ENCODE measurements around the gene ITIH5.

Gene ITIH5

DNA sequence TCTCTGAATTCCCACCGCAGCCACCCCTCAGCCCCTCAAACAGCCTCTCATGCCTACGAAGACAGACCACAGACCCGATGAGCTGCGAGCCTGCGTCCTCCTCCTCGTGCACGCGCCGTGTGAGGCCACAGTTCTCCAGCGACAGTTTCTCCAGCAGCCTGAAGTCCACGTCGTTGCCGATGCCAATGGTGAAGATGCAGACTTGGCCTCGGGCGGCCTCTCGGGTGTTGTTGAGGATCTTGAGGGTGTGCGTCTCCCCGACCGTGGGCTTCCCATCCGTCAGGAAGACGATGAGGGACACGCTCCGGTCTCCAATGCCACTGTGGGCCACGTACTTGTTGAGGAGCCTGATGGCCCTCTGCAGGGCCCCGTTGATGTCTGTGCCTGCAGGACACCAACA lies 87.1 kb downstream of the ITIH5 start:
- DNase-seq, result no peak

DNA sequence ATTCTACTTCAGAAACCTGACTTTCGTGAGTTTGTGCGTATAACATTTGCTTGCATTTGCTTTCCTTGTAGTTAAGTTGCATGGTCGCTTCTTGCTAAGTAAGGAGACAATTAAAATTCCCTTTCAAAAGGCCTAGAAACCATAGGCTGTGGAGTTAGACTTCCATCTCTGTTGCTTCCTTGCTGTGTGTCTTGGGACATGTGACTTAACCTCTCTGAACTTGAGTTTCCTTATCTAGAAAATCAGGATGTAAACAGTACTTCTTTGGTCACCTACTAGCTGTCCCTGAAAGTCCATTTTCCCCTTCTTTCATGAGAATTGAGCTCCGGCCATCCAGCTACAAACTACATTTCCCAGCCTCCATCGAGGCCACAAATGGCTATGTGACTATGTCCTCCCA lies 89.2 kb downstream of the ITIH5 start:
- no peak for DNase-seq

DNA sequence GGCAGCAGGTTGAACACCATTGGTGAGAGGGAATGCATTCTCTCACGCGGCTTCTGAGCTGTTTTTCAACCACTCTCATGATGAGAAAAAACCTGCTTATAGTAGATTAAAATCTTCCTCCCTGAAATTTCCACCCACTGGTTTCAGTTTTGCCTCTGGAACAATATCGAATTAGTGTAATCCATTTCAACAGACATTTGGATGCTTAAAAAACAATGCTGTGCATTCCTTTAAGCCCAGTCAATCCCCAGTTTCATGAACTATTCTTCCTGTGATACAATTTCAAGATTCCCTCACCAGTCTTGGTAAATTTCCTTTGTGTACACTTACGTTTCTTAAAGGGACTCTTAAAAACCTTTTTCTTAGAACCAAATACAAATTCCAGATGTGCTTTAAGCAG lies 89.6 kb downstream of the ITIH5 start:
- DNase-seq, result no peak

DNA sequence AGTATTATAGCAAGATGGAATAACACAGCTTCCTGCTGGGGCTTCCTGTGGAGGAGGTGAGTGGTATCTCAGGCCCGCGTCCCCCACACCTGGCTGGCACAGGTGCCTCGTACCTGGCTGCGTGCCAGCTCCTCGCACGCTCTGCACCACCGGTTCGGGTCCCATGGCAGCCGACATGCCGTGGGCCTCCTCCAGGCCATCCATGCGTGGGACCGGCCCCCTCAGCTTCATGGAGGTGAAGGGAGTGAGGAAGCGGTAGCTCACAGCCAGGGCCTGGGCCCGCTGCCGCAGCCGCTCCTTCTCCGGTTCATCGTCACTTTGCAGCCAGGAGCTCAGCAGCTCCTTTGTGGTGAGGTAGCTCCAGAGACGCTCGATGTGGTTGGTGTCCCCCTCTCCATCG lies 90.4 kb downstream of the ITIH5 start:
- no peak for DNase-seq

DNA sequence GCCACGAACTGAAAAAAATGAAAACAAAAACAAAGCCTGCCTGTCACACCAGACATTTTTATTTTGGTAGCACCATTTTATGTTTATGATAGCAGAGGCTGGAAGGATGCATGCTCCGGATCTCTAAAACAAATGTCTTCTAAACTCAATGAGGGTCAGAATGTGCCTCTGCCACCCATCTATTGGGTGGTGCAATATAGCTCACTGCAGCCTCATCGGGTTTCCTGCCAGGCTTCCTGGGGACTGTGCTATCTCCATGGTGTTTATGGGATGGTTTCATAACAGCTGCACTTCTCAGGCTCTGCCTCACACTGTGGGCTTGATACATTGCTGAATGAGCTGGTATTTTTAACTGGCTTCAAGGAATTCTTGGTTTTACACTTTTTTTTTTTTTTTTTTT lies 94.4 kb downstream of the ITIH5 start:
- DNase-seq, result no peak

GRCh38 chr10:7571981-7572380 lies 94.8 kb downstream of the ITIH5 start:
- DNase-seq, result no peak

DNA sequence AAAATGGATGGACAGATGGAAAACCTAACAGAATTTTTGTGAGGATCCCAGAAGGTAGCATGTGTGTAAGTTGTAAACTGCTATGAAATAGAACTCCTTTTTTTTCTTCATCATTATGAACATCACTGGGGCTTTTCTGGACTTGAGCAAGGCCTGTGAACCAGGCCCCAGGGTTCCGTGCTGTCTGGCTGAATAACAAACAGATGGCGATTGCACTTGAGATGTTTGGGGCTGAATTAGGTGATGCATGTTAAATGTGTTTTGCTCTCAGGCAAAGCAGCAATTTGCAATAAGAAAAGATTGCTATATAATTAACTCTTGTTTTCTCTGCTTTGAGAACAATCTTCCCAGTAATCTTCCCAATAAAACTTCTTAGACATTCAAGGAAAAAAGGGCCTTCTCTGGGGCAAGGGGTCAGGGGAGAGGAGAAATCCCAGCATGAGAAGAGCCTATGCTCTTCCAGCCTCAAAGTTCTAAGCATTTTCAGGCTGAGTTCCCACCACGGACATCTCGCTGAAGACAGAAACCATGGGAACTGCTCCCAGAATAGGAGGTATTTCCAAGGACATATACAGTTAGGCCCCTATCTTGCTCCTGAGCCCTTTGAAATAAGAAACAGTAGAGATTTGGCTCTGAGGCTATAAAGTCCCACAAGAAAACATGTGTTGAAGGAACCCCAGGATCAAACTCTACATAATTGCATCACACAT lies 98.7 kb downstream of the ITIH5 start:
- DNase-seq, result no peak

GRCh38 chr10:7566891-7567290 lies 99.9 kb downstream of the ITIH5 start:
- DNase-seq, result no peak

GRCh38 chr10:7565871-7566270 lies 100.9 kb downstream of the ITIH5 start:
- DNase-seq, result no peak

DNA sequence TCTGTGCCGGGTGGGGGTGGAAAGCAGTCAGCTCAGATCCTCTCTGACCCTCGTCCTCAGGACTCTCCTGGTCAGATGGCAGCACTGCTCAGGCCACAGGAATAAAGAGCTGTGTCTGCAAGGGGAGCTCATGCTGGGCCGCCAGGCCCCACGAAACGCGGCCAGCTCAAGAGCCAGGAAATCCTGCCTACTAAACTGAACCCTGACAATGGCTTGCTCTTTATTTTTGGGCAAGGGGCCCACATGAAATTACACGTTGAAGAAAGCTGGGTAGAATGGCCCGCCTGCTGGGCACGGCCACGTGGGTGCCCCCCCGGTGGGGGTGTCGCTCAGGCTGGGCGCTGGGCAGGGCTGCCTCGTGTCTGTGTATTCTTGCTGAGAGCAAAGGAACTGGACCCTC lies 103.0 kb downstream of the ITIH5 start:
- no peak for DNase-seq

GRCh38 chr10:7563368-7563767 lies 103.4 kb downstream of the ITIH5 start:
- no peak for DNase-seq

DNA sequence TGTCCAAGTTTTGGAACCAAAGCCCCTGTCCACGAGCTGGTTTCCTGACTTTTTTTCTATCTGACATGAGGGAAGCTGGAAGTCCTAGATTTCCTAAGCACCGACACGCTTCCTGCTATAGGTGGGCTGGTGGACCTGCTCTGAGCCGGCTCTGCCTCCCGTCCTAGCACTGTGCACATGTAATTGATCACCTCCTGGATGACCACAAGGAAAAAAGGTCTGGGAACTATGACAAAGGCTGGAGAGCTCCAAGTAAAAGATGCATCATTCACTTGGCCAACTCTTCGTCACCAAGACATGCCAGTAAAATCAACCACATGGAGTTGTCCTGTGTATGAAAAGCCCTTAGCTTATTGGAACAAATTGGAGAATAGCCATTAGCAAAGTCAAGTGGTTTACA lies 104.8 kb downstream of the ITIH5 start:
- no peak for DNase-seq

- no peak for DNase-seq
Measured at GRCh38 chr10:7561216-7561893, 105.4 kb downstream of the ITIH5 start.

GRCh38 chr10:7560519-7560918 lies 106.2 kb downstream of the ITIH5 start:
- DNase-seq, result no peak

DNA sequence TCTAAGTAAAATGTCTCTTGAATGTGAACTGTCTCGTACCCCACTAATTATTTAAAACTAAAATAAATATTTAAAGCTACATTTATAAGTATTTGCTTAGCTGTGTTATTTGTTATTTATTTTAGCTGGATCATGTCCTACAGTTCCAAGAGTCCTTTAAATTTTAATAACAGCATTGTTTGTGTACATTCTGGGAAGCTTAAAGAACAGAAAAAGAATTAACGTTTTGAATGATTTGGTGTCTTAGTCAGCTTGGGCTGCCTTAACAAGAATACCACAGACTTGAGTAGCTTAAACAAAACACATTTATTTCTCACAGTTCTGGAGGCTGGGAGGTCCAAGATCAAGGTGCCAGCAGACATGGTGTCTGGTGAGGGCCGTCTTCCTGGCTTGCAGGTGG lies 107.4 kb downstream of the ITIH5 start:
- no peak for DNase-seq

GRCh38 chr10:7558036-7558435 lies 108.7 kb downstream of the ITIH5 start:
- DNase-seq, result no peak

DNA sequence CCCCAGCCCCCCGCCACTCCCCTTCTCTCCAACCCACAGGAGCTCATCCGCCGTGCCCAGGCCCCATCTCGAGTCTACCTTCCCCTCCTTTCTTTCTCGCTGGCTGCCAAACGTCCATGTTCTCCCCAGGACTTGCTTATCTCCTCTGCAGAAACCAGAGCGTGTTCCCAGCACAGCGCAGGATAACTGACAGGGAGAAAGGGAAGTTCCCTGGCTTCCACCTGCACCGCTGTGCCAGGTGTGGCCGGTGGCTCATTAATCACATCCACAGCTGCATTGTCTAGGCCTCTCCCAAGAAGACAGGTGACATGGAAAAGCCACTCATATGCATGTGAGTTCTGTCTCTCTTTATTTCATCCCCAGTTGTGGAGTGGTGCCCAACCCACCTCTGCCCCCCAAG lies 113.2 kb downstream of the ITIH5 start:
- DNase-seq, result no peak

DNA sequence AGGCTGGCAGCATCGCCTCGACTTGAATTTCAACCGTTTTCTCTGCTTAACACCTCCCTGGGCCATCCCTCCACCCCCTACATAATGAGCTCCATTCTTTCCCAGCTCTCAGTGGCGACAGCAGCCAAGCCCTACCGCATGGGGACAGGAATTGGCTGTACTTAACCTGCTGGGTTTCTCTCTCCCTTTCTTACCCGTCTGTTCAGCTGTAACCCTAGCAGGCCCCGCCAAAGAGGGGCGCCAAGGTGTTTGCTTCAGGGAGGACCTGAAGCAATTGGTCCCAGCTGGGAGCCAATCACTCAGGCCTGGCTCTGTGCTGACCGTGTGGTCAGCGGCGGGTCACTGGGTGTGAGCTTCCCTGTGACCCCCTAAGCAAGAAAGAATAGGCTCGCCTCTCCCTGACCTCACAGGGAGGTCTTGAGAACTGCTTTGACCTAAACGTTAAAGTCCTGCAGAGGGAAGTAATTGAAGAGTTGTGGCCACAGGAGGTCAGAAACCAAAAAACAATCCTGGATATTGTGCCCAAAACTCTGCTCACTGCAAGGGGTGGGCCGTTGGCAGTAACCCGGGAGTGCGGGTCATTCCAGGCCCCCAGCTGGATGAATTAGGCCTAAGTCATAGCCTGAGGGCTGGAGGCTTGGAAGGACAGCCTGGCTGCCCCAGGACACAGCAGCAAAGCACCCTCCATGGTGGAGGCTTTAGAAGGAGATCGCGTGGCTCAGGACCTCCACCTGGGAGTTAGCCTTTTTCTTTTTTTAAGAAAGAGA lies 114.6 kb downstream of the ITIH5 start:
- no peak for DNase-seq

DNA sequence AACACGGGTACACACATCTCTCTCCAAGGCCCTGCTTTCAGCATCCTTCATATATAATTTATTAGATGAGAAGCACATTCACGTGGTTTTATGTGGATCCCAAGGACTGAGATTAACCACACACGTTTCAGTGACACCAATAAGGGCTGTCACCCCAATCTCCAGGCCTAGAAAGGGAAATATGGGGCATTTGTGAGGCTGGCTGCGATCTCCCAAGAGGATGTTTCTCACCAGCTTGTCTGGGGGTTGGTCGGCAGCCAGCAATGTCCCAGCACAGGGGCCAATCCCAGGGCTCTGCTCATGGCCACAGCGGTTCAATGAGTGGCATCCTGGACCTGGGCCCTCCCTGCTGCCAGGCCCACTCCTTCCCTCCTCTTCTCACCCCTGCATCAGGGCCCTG lies 115.5 kb downstream of the ITIH5 start:
- DNase-seq, result no peak

- no peak for DNase-seq
Measured at GRCh38 chr10:7550013-7550412, 116.8 kb downstream of the ITIH5 start.

GRCh38 chr10:7547829-7548228 lies 118.9 kb downstream of the ITIH5 start:
- DNase-seq, result no peak

GRCh38 chr10:7547206-7547605 lies 119.6 kb downstream of the ITIH5 start:
- no peak for DNase-seq

DNA sequence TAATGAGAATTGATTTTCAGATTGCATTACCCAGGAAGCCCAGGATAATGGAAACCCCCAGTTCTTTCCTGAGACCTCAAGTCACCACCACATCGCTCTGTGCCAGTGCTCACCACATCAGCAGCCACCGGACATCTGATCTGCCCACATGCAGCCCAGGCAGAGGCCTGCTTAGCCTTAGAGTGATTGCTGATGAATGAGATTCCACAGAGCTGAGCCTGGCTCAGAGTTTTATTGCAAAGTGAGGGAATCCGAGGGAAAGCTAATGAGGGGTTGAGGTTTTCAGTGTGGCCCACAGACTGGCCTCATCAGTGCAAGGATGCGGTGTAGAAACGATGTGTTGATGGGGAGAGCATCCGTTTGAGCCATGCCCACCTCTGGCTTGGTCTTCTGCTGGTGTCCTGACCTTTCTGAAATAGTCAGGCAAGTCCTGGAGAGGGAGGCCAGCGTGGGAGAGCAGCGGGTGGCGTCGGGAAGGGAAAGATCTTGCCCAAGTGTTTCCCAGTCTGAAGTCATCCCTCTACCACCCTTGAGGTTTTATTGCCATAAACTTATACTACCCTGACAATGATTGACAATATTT lies 120.3 kb downstream of the ITIH5 start:
- no peak for DNase-seq

- no peak for DNase-seq
Measured at GRCh38 chr10:7545792-7546191, 121.0 kb downstream of the ITIH5 start.
